Osteocyte (in vitro differentiated cells): Measurements from ENCODE around the gene PHETA2. TPM values are rescaled to one million over a fixed set of nuclear protein-coding genes. Genes with fewer than 3 reads are reported as not detected.

Experiments
- DNase-seq: peaks from one replicate; pipeline ENCODE4 v3.0.0; 2021; ENCODE audit warnings: mixed read lengths; ENCODE audit not compliant: unreplicated experiment; ENCODE audit errors: extremely low spot score
- H3K27ac Mint-ChIP-seq: one replicate; pipeline ENCODE4 v1.8.0; 2021; ENCODE audit warnings: mild to moderate bottlenecking, mixed read lengths; ENCODE audit not compliant: unreplicated experiment
- H3K27me3 Mint-ChIP-seq: one replicate; pipeline ENCODE4 v1.8.0; 2021; ENCODE audit warnings: mixed read lengths; ENCODE audit not compliant: unreplicated experiment
- H3K36me3 Mint-ChIP-seq: one replicate; pipeline ENCODE4 v1.8.0; 2021; ENCODE audit warnings: mixed read lengths; ENCODE audit not compliant: unreplicated experiment
- H3K4me1 Mint-ChIP-seq: one replicate; pipeline ENCODE4 v1.8.0; 2021; ENCODE audit warnings: mixed read lengths; ENCODE audit not compliant: unreplicated experiment
- H3K4me3 Mint-ChIP-seq: one replicate; pipeline ENCODE4 v1.8.0; 2021; ENCODE audit warnings: mild to moderate bottlenecking, moderate library complexity, mixed read lengths; ENCODE audit not compliant: unreplicated experiment
- H3K9me3 Mint-ChIP-seq: one replicate; pipeline ENCODE4 v1.8.0; 2021; ENCODE audit warnings: mixed read lengths; ENCODE audit not compliant: unreplicated experiment
- long read RNA-seq: library from polyadenylated mRNA; unstranded; transcript quantifications from one replicate; pipeline ENCODE4 v2.0.0, GENCODE V29; 2021
- total RNA-seq: library from RNA; stranded (reverse); gene quantifications from 2 replicates; pipeline ENCODE4 v1.2.1, GENCODE V29; 2021
- TF ChIP-seq, protein P1 (sequence below): fragments of 200-600 bp; sonication (generic); IDR thresholded peaks from 2 replicates; pipeline ENCODE4 v1.5.0; 2021; ENCODE audit warnings: antibody characterized with exemption, mild to moderate bottlenecking, moderate library complexity

PHETA2 gene, protein sequence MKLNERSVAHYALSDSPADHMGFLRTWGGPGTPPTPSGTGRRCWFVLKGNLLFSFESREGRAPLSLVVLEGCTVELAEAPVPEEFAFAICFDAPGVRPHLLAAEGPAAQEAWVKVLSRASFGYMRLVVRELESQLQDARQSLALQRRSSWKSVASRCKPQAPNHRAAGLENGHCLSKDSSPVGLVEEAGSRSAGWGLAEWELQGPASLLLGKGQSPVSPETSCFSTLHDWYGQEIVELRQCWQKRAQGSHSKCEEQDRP
- not detected in 2 replicates for total RNA-seq
- long read RNA-seq: 0 reads

DNA sequence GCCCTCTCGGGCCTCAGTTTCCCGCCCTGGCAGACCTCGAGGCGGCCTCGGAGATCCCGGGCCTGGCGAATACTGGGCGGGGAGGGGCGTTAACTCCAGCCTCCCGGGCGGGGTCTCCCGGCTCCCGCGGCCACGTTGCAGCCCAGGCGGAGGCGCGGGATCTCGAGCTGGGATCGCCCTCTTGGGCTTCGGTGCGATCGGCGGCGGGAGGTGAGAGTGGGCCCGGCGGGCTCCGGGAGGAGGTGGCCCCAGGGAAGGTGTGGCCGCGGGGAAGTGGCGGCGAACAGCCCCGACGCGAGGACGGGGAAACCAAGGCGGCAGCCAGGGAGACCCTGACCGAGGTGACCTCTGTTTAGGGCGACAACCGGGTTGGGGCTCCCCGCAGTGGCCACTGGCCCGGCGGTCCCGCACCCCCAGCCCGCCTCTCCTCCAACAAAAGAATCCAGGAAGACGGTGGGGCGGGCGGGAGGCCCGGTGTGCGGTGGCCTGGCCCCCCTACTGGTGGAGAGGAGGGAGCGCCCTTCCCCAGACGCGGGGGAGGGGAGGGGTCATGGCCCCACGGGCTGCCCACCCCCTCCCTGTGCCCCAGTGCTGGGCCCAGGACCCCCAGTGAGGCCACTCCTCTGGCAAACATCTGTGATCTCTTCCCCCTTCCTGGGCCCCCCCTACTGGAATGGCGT lies at the start of gene PHETA2:
Gene PHETA2, plus strand, starts transcription at position 117 of the 680 bp plus-strand sequence. CDS start 3,046 bp downstream, outside the sequence.
- Mint-ChIP-seq H3K27ac (no peak within 1 kb of the TSS), H3K4me3 (no peak within 1 kb of the TSS), H3K9me3 (no peaks in the 10 kb centered on the region), H3K36me3 (no peaks in the 10 kb centered on the region), H3K4me1 (peaks cover 25% of the 10 kb centered on the region), H3K27me3 (no peaks in the 10 kb centered on the region)
- TF ChIP-seq, protein P1, sequence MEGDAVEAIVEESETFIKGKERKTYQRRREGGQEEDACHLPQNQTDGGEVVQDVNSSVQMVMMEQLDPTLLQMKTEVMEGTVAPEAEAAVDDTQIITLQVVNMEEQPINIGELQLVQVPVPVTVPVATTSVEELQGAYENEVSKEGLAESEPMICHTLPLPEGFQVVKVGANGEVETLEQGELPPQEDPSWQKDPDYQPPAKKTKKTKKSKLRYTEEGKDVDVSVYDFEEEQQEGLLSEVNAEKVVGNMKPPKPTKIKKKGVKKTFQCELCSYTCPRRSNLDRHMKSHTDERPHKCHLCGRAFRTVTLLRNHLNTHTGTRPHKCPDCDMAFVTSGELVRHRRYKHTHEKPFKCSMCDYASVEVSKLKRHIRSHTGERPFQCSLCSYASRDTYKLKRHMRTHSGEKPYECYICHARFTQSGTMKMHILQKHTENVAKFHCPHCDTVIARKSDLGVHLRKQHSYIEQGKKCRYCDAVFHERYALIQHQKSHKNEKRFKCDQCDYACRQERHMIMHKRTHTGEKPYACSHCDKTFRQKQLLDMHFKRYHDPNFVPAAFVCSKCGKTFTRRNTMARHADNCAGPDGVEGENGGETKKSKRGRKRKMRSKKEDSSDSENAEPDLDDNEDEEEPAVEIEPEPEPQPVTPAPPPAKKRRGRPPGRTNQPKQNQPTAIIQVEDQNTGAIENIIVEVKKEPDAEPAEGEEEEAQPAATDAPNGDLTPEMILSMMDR: no peak
- no peak for DNase-seq

DNA sequence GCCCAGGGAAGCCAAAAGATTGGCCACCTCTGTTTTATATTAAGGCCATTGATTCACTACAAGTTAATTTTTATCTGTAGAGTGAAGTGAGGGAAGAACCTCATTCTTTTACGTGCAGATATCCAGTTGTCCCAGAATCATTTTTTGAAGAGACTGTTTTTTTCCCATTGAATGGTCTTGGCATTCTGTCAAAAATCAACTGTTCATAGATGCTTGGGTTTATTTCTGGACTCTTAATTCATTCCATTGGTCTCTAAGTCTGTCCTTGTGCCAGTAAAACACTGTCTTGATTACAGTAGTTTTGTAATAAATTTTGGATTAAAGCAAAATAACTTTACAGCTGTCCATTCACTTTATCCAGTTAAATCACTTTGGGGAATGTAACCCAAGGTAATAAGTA lies 48.6 kb upstream of the PHETA2 start:
- Mint-ChIP-seq H3K4me1 (peaks cover under 1% of the 10 kb centered on the region), H3K27ac (no peak overlapping the region)

DNA sequence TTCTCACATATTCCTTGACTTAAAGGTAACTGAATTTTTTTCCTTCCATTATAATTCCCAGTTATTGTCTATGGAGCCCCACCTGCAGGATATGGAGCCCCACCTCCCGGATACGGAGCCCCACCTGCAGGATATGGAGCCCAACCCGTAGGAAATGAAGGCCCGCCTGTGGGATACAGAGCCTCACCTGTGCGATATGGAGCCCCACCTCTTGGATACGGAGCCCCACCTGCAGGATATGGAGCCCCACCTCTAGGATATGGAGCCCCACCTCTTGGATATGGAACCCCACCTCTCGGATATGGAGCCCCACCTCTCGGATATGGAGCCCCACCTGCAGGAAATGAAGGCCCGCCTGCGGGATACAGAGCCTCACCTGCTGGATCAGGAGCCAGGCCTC lies 47.3 kb upstream of the PHETA2 start:
- H3K36me3 Mint-ChIP-seq: no peaks in the 10 kb centered on the region
- TF ChIP-seq, protein P1: no peak
- peaks cover 21% of the 10 kb centered on the region for H3K27me3 Mint-ChIP-seq
- H3K9me3 Mint-ChIP-seq: no peaks in the 10 kb centered on the region
- H3K4me1 Mint-ChIP-seq: peaks cover 13% of the 10 kb centered on the region
- no peak overlapping the region for H3K4me3 Mint-ChIP-seq
- DNase-seq: no peak
- H3K27ac Mint-ChIP-seq: no peak overlapping the region

More for the DNA sequence above, 48.6 kb upstream of the PHETA2 start:
- H3K36me3 Mint-ChIP-seq: no peaks in the 10 kb centered on the region
- DNase-seq: no peak
- no peaks in the 10 kb centered on the region for H3K9me3 Mint-ChIP-seq
- TF ChIP-seq, protein P1: no peak
- no peak overlapping the region for H3K4me3 Mint-ChIP-seq
- H3K27me3 Mint-ChIP-seq: peaks cover 25% of the 10 kb centered on the region

DNA sequence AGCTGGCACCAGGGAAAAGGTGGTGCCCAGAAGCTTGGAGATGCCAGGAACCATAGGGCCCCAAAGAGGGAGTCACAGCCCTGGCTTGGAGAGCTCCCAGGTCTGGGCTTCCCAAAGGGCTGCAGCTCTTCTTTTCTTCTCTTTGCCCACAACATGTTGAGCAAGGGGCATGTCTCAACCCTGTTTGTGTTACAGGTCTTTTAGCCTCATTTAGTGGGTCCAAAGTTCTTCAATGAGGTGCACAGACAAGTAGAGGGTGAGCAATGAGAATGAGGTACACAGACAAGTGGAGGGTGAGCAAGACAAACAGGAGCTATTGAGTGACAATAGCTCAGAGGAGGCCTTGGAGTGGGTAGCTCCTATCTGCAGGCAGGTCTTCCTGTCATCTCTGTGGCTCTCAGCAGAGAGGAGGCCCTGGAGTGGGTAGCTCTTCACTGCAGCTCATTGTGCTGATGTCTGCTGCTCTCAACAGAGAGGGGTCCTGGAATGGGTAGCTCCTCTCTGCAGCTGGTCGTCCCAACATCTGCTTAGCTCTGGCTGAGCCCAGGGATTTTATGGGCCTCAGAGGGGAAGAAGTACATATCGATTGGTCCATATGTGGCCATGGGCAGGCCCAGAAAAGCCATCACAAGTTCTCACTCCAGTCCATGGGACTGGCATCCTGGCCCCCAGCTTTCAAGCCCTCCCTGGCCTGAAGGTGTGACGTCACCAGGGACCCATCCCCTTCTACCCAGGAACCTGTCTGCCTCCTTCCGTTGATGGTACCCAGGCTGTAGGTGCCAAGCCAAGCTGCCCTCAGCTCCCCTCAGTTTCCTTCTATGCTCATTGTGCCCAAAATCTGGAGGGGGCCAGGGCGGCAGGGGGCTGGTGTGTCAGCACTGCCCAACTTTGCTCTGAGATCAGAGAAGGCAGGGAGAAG lies 40.5 kb upstream of the PHETA2 start:
- TF ChIP-seq, protein P1: no peak
- Mint-ChIP-seq H3K4me1 (peaks cover 13% of the 10 kb centered on the region), H3K36me3 (no peaks in the 10 kb centered on the region), H3K27me3 (peaks cover 28% of the 10 kb centered on the region), H3K27ac (no peak overlapping the region), H3K4me3 (no peak overlapping the region), H3K9me3 (peaks cover 4% of the 10 kb centered on the region)
- DNase-seq: no peak
